T-helper 17 cell (primary cell): Measurements from ENCODE around the gene GPR179. TPM values are rescaled to one million over a fixed set of nuclear protein-coding genes. Genes with fewer than 3 reads are reported as not detected.

ENCODE experiments used
- ATAC-seq: fragments of 150-1000 bp; cut with Tn5 transposase; 2 replicates; pipeline ENCODE4 v1.10.0; 2021; ENCODE audit warnings: mild to moderate bottlenecking, moderate library complexity
- DNase-seq, 3 donors: peaks; one replicate each; pipeline versions ENCODE4 v3.0.0 to v3.0.0-alpha.2; 2020 to 2021
- H3K9me3 ChIP-seq: one replicate; pipeline ENCODE4 v1.7.0; 2013; ENCODE audit warnings: low read length, mild to moderate bottlenecking; ENCODE audit not compliant: control insufficient read depth, poor library complexity, severe bottlenecking
- H3K27ac Mint-ChIP-seq: one replicate; pipeline ENCODE4 v1.8.0; 2022; ENCODE audit warnings: mild to moderate bottlenecking, moderate library complexity, mixed read lengths
- H3K27me3 Mint-ChIP-seq: one replicate; pipeline ENCODE4 v1.8.0; 2022; ENCODE audit warnings: mixed read lengths
- H3K36me3 Mint-ChIP-seq: one replicate; pipeline ENCODE4 v1.8.0; 2022; ENCODE audit warnings: low read depth, mixed read lengths
- H3K4me1 Mint-ChIP-seq: one replicate; pipeline ENCODE4 v1.8.0; 2022; ENCODE audit warnings: mild to moderate bottlenecking, mixed read lengths
- H3K4me3 Mint-ChIP-seq: one replicate; pipeline ENCODE4 v1.8.0; 2022; ENCODE audit warnings: mild to moderate bottlenecking, moderate library complexity, mixed read lengths
- total RNA-seq, 4 donors: library from RNA in 2 of 4; stranded (reverse) in 2 of 4; gene quantifications; one replicate each; pipeline ENCODE4 v1.2.3 and lab custom pipeline; 2022 to 2026

Gene GPR179
- total RNA-seq, 2 donors from 2014 or later = not detected

DNA sequence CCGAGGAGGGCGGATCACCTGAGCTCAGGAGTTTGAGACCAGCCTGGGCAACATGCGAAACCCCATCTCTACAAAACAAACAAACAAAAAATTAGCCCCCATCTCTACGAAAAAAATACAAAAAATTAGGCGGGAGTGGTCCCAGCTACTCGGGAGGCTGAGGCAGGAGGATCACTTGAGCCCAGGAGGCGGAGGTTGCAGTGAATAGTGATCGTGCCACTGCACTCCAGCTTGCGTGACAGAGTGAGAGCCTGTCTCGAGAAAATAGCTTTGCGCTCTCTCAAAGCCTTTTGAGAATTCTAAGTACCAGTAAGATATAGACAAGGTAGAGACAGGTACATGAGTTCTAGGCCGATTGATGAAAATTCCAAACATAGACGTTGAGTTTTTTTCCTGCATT lies 9.9 kb upstream of the GPR179 start:
- Mint-ChIP-seq H3K36me3 (no peaks in the 10 kb centered on the region), H3K4me3 (peak overlapping the region; percentile 95), H3K4me1 (peaks cover 41% of the 10 kb centered on the region), H3K27ac (no peak overlapping the region), H3K27me3 (no peaks in the 10 kb centered on the region)
- DNase-seq (no peak), ATAC-seq (no peak)
- H3K9me3 ChIP-seq = no peaks in the 10 kb centered on the region

DNA sequence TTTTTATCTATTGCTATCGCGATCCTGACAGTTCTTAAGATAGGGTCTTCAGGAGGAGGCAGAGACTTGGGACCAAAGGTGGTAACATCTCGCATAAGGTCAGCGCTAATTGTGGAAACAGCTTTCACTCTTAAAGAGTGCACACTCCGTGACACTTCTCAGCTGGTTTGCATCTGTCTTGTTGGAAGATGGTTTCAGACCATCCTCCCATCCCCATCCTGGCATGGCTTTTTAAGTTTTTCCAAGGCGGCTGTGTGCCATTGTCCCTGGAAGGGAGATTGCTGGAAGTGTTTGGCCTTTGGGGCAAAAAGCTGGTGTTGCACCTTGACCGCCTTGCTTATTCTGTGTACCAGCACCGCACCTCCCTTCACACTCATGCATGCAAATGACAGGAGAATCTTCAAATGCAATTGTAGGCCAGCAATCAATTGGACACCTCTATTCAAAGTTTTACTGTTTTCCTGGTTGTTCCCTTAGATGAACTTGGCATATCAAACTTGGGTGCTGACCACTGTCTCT lies 9.4 kb upstream of the GPR179 start:
- Mint-ChIP-seq H3K36me3 (no peaks in the 10 kb centered on the region), H3K4me1 (peaks cover 41% of the 10 kb centered on the region), H3K4me3 (peak overlapping the region; percentile 95), H3K27ac (no peak overlapping the region), H3K27me3 (no peaks in the 10 kb centered on the region)
- ATAC-seq (no peak), DNase-seq (no peak)
- H3K9me3 ChIP-seq = no peaks in the 10 kb centered on the region

DNA sequence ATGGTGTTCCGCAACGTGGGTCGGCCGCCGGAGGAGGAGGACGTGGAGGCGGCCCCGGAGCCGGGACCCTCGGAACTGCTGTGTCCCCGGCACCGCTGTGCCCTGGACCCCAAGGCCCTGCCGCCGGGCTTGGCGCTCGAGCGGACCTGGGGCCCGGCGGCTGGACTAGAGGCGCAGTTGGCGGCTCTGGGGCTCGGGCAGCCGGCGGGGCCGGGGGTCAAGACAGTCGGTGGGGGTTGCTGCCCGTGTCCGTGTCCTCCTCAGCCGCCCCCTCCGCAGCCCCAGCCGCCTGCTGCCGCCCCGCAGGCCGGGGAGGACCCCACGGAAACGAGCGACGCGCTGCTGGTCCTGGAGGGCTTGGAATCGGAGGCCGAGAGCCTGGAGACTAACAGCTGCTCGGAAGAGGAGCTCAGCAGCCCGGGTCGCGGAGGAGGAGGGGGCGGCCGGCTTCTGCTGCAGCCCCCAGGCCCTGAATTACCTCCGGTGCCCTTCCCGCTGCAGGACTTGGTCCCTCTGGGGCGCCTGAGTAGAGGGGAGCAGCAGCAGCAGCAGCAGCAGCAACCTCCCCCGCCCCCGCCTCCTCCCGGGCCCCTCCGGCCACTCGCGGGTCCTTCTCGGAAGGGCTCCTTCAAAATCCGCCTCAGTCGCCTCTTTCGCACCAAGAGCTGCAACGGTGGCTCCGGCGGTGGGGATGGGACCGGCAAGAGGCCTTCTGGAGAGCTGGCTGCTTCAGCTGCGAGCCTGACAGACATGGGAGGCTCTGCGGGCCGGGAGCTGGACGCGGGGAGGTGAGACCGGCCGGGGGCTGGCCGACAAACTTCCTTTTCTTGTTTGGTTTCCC lies 8.7 kb upstream of the GPR179 start:
- Mint-ChIP-seq H3K4me3 (peak overlapping the region; percentile 95), H3K4me1 (peaks cover 37% of the 10 kb centered on the region), H3K27me3 (no peaks in the 10 kb centered on the region), H3K36me3 (no peaks in the 10 kb centered on the region), H3K27ac (no peak overlapping the region)
- no peak for DNase-seq
- H3K9me3 ChIP-seq = no peaks in the 10 kb centered on the region
- no peak for ATAC-seq

DNA sequence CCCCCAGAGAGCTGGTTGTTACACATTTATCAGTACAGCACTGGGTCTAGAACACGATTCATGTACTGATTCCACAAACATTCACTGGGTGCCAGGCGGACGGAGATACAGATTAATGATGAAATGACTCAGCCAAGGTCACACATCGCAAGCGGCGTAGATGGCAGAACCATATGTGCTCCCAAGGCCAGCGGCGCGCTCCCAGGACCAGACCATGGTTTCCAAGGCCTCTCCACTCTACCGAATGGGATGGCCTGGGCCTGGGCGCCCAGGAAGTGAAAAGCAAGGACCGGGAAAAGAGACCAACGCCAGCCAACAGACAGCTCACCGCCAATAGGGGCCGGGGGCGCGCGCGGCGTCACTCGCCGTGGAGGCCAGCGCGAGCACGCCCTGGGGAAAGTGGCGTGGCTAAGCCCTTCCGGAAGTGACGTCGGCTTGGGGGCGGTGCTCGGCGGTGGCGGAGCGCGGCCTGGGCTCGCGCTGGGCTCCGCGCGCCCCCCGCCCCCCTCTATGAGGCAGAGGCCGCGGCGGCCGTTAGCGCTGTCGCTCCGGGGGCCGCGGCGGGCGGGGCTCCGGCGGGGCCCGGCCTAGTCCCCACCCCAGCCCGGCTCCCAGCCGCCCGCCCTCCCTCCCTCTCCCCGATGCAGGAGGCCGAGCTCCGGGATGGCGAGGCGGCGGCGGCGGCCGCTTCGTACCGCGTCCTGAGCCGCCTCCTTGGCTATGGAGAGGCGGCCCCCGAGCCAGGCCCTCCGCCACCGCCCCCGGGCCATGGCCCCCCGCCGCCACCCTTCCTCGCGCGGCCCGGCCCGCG lies 7.9 kb upstream of the GPR179 start, which contains the start of gene SOCS7:
TSS of gene SOCS7 (plus strand) at position 433 of the 811 bp plus-strand sequence. CDS start at position 642, 209 bp downstream.
- no peaks in the 10 kb centered on the region for H3K36me3 Mint-ChIP-seq

DNA sequence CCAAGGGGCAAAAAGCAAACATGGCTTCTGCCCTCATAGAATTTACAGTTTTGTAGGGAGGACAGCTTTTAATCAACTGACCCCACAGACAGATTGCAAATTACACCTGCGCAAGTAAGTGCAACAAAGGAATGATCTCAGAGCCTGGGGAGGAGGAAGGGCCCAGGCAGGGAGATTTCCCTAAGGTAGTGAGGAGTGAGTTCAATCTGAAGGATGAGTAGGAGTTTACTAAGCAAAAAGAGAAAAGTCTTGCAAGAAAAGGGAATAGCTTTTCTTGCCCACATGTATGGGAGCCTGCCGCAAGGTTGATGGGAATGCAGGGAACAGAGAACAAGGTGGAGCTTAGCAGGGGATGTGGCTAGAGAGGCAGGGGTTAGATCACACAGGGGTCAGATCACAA lies 6.3 kb upstream of the GPR179 start:
- Mint-ChIP-seq H3K4me3 (peak overlapping the region; percentile 19), H3K4me1 (peaks cover 20% of the 10 kb centered on the region), H3K27me3 (peaks cover 7% of the 10 kb centered on the region), H3K27ac (peak overlapping the region; percentile 88), H3K36me3 (no peaks in the 10 kb centered on the region)
- ATAC-seq (no peak), DNase-seq (no peak)
- no peaks in the 10 kb centered on the region for H3K9me3 ChIP-seq

More for the DNA sequence above, 7.9 kb upstream of the GPR179 start, which contains the start of gene SOCS7:
- no peaks in the 10 kb centered on the region for H3K27me3 Mint-ChIP-seq
- peaks cover 29% of the 10 kb centered on the region for H3K4me1 Mint-ChIP-seq
- H3K4me3 Mint-ChIP-seq = peak within 1 kb of the TSS; percentile 95
- ATAC-seq (peak; percentile 92), DNase-seq (peak; percentile 87 to 91 (median 89))
- H3K27ac Mint-ChIP-seq = peak within 1 kb of the TSS; percentile 88
- no peaks in the 10 kb centered on the region for H3K9me3 ChIP-seq

DNA sequence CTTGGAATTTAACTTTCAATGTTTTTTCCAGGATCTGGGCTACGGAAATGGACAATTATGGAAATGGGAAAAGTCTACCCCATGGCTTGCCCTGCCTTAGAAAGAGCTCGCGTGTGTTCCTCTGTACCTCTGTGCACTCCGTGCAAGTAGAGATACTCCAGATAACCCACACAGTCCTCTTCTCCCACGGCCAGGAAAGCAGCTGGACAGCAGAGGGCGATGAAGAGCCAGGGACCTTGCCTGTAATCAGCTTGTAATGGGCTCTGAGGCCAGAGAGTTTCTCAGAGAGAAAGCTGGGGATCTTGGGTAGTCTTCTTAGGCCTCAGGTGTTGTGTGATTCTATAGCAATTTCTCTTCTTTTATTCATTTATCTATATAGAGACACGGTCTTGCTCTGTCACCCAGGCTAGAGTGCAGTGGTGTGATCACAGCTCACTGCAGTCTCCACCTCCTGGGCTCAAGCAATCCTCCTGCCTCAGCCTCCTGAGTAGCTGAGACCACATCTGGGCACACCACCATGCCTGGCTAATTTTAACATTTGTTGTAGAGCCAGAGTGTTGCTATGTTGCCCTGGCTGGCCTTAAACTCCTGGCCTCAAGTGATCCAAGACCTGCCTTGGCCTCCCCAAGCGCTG lies 5.5 kb upstream of the GPR179 start:
- ATAC-seq = peak; percentile 67
- Mint-ChIP-seq H3K27me3 (peaks cover 12% of the 10 kb centered on the region), H3K4me3 (no peak overlapping the region), H3K27ac (no peak overlapping the region), H3K4me1 (peaks cover 14% of the 10 kb centered on the region), H3K36me3 (no peaks in the 10 kb centered on the region)
- DNase-seq = peak; percentile 57 to 82 (median 63)
- no peaks in the 10 kb centered on the region for H3K9me3 ChIP-seq

DNA sequence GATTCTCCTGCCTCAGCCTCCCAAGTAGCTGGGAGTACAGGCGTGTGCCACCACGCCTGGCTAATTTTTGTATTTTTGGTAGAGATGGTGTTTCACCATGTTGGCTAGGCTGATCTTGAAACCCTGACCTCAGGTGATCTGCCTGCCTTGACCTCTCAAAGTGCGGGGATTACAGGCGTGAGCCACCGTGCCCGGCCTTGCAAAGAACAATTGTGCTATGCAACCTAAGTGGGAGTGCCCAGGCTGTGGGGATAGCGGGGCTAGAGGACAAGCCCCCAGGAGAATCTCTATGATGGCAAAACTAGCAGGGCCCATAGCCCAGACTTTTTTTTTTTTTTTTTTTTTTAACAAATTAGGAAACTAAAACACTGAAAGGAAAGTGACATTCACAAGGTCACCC lies 2.0 kb upstream of the GPR179 start:
- peaks cover 9% of the 10 kb centered on the region for H3K4me1 Mint-ChIP-seq
- H3K27ac Mint-ChIP-seq = no peak overlapping the region
- H3K27me3 Mint-ChIP-seq = peaks cover 32% of the 10 kb centered on the region
- ATAC-seq (no peak), DNase-seq (no peak)
- peaks cover 3% of the 10 kb centered on the region for H3K36me3 Mint-ChIP-seq
- H3K4me3 Mint-ChIP-seq = no peak overlapping the region
- no peaks in the 10 kb centered on the region for H3K9me3 ChIP-seq

DNA sequence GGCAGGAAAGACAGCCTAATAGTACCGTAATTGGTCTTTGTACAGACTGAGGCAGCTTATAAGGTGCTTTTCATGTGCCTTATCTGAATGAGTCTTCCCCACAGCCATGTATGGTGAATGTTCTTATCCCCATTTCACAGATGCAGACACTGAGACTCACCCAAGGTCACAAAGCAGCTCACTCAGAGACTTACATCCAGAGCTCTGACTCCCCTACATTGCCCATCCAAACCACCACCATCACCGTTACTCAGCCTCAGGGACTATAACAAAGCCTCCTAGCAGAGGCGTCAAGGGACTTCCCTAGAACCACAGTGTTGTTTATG lies 627 bp upstream of the GPR179 start:
- Mint-ChIP-seq H3K4me3 (no peak overlapping the region), H3K36me3 (peaks cover 3% of the 10 kb centered on the region), H3K27me3 (peaks cover 32% of the 10 kb centered on the region), H3K27ac (no peak overlapping the region), H3K4me1 (peaks cover 4% of the 10 kb centered on the region)
- no peak for ATAC-seq
- no peaks in the 10 kb centered on the region for H3K9me3 ChIP-seq
- DNase-seq = no peak

DNA sequence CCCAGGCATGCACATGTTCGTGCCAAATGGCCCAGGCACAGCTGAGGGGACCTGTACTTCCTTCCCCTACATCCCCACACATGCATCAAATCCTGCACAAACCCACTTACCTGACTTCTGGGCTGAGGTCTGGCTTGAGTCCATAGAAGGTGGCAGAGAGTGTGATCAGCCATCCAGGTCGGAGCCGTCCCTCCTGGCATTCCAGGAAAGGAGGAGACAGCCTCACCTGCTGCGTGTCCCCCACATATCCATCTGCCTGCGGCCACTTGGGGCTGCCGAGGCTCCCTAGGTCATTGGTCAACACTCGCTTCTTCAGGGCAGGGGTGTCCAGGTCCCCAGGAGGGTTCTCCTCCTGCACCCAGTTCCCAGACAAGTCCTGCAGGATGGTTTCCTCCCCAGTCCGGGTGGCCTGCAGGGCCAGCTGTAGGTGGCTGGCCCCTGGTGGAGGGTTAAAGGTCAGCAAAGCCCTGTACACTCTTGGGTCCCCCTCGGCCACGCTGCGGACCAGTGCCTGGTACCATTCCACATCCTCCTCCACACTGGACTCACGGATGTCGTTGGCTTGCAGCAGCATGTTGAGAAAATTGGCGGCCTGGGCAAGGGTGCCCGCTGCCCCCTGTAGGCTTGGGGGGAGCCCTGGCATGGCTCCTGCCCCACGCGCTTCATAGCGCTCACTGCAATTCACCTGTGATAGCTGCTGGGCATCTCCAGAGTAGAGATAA lies 709 bp downstream of the GPR179 start:
- Mint-ChIP-seq H3K36me3 (peaks cover 3% of the 10 kb centered on the region), H3K4me1 (no peaks in the 10 kb centered on the region), H3K4me3 (no peak overlapping the region), H3K27me3 (peaks cover 32% of the 10 kb centered on the region), H3K27ac (no peak overlapping the region)
- no peak for ATAC-seq
- no peaks in the 10 kb centered on the region for H3K9me3 ChIP-seq
- DNase-seq = no peak

DNA sequence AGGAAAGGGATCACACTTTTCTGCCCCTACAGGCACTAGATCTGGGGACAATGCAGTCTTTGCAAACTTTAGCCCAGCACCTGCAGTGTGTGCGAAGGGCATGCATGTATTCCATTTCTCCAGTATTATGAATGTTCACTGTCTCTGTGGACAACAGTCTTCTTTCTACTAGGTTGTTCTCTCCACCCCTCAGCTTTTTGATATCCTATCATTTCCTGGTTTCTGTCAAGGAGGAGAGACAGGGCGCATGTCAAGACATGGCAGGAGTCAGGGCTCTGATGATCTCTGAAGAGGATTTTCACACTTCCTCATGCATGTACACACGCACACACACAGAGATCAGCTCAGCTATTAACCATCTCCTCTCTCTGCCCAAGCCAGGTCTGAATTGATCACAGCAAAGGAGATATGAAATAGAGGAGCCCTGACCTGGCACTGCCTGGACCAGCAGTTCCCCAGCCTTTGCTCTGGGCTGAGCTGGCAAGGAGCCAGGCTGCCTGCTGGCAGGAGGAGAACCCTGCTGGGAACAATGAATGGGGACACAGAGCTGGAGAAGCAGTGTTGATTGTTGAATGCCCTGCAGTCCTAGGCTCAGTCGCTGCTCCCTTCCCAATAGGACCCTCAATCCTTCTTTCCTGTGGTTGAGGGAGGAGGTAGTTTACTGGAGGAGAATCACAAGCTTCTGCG lies 2.6 kb downstream of the GPR179 start:
- H3K36me3 Mint-ChIP-seq = peaks cover 3% of the 10 kb centered on the region
- no peaks in the 10 kb centered on the region for H3K9me3 ChIP-seq
- H3K4me1 Mint-ChIP-seq = no peaks in the 10 kb centered on the region
- no peak overlapping the region for H3K4me3 Mint-ChIP-seq
- H3K27me3 Mint-ChIP-seq = peaks cover 40% of the 10 kb centered on the region
- DNase-seq (no peak), ATAC-seq (no peak)
- H3K27ac Mint-ChIP-seq = no peak overlapping the region

DNA sequence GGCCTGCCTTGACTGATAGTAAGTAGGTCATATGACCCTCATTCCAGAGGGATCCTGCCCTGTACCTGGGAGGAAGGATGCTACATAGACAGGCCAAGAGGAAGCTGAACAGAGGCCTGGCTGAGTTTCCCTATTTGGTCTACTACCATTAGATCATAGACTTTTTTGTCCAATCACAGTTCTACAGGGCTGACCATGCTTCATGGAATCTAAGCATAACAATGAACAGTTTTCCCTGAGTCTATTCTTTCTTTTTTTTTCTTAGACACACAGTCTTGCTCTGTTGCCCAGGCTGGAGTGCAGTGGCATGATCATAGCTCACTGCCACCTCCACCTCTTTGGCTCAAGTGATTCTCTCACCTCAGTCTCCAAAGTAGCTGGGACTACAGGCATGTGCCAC lies 3.9 kb downstream of the GPR179 start:
- no peak overlapping the region for H3K27ac Mint-ChIP-seq
- H3K36me3 Mint-ChIP-seq = peaks cover 3% of the 10 kb centered on the region
- no peak overlapping the region for H3K4me3 Mint-ChIP-seq
- DNase-seq (no peak), ATAC-seq (no peak)
- peaks cover 33% of the 10 kb centered on the region for H3K27me3 Mint-ChIP-seq
- no peaks in the 10 kb centered on the region for H3K9me3 ChIP-seq
- H3K4me1 Mint-ChIP-seq = no peaks in the 10 kb centered on the region

DNA sequence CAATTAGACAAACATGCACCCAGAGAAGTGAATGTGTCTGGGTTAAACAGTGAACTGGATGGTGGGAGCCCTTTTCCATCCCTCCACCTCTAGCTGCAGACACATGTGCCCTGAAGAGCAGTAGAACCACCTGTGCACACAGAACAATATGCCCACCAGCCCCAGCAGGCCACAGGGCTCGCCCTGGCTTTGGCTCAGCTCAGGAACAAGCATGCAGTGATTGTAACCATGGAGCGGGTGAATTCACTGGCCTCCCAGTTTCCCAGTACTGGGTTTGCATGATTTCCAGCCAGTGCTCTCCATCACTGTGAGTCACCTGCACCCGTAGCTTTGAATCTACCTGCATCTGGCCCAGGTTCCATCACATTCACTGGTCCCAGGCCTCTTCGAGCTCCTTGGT lies 5.2 kb downstream of the GPR179 start:
- H3K27me3 Mint-ChIP-seq = peaks cover 29% of the 10 kb centered on the region
- H3K36me3 Mint-ChIP-seq = peaks cover 5% of the 10 kb centered on the region

More for the DNA sequence above, 5.2 kb downstream of the GPR179 start:
- no peaks in the 10 kb centered on the region for H3K9me3 ChIP-seq
- no peak for ATAC-seq
- no peak overlapping the region for H3K27ac Mint-ChIP-seq
- no peak for DNase-seq
- no peaks in the 10 kb centered on the region for H3K4me1 Mint-ChIP-seq
- H3K4me3 Mint-ChIP-seq = no peak overlapping the region
